Measurements from ENCODE around the gene RPL34.

Gene RPL34

GRCh38 chr4:108624263-108625056 lies 4.1 kb downstream of the RPL34 start:
- no peak for DNase-seq

DNA sequence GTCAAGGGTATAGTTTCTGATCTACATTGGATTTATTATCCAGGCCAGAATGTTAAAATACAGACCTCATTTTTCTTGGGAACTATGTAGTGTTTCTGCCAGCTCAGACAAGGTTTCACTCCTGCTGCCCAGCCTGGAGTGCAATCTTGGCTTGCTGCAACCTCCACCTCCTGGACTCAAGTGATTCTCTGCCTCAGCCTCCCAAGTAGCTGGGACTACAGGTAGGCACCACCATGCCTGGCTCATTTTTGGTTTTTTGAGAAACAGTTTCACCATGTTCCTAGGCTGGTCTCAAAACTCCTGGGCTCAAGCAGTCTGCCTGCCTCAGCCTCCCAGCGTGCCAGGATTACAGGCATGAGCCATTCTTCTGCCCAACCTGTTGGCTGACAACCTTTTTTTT lies 5.7 kb downstream of the RPL34 start:
- DNase-seq = no peak

DNA sequence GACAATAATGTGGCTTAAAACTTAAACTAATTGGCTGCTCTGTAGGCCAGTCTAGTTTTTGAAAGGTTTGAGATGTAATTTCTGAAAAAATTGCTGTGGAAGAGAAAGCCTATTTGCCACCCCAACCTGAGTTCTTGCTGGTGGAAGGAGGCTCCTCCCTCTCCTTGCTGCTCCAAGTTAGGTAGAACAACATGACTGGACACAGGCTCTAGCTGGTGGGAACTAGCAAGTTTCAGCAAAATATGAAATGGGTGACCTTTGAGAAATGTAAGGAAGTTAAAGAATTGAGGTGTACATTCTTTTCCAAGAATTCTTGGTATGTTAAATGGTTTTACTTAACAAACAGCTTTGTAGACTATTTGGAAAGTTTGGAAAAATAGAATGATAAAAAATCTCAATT lies 8.0 kb downstream of the RPL34 start:
- no peak for DNase-seq

GRCh38 chr4:108635070-108635655 lies 14.8 kb downstream of the RPL34 start:
- no peak for DNase-seq

GRCh38 chr4:108636246-108636645 lies 15.9 kb downstream of the RPL34 start:
- no peak for DNase-seq

- DNase-seq = no peak
Measured at GRCh38 chr4:108637856-108638255, 17.5 kb downstream of the RPL34 start.

DNA sequence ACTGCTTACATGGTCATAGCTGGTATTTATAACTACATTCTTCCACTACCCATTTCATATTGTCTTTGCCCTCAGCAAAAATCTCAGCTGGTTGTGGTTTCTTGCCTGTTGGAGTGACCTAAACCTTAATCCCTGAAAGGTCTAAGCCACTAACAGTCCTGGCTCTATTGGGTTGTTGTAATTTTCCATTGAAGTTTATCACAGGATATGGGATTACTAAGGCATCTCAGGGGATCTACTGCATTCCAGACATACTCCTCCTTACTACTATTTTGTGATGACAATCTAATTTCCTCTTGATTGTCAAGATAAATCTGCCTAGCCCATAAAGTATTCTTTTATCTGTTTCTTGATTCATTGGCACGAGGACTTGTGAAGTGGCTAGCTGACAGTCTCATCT lies 23.9 kb downstream of the RPL34 start:
- DNase-seq = no peak

GRCh38 chr4:108646706-108647105 lies 26.3 kb downstream of the RPL34 start:
- DNase-seq = no peak

DNA sequence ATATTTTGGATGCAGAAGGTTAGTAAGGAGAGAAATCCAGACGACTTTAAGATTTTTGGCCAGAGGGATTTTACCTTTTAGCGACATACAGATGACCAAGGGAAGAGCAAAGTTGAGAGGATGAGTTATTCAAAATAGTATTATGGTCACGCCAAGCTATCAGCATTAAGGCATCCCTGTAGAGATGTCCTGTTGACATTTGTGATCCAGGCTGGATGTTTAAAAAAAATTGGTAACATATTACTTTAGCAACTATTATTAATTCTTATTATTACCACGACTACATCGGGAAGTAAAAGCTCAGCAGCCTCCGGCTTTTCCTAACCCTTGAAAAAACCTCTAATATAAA lies 29.5 kb downstream of the RPL34 start:
- DNase-seq = no peak

- DNase-seq = peak; percentile 95
Measured at GRCh38 chr4:108650212-108651013, 30.0 kb downstream of the RPL34 start, which contains the start of gene OSTC. TSS of gene OSTC (plus strand) at chr4:108650599. CDS start at chr4:108650656, 57 bp downstream.

GRCh38 chr4:108651014-108651791 lies 30.8 kb downstream of the RPL34 start:
- DNase-seq = no peak

GRCh38 chr4:108662629-108663028 lies 42.3 kb downstream of the RPL34 start:
- DNase-seq = no peak

DNA sequence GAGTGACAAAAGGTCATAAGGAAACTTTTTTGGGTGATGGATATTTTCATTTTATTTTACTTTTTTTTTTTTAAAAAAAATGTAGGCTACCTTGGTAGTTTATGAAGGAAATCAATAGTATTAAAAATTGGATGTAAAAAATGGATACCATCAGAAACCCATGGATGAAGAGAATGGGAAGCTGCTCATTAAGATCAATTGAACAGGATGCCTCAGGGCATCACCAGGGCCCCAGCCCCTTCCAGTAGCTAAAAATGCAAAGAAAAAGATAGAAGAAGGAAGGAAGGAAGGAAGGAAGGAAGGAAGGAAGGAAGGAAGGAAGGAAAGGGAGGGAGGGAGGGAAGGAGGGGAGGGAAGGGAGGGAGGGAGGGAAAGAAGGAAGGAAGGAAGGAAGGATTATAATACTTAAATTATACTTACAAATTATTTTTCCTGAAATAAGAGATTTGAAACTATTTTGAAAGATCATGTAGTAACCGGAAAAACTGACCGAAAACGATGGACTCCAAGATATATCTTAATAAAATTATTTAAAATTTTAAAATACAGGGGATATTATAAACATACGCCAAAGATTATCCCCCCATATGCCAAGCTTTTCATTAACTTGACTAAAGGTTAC lies 54.1 kb downstream of the RPL34 start:
- no peak for DNase-seq

Measured in right forelimb (tissue), 1 donor.